Stimulated activated naive B cell treated with anti-CD40 and anti-IgM and Interleukin-4, amounts not matched to agents 10 μg/mL and 1 μg/mL and 100 μg/mL, for 72 hours (primary cell): ENCODE results near the gene NARS2.

Source experiments
- ATAC-seq, 2 donors: fragments of 150-1000 bp; cut with Tn5 transposase; replicated peaks; 2 replicates each; pipeline ENCODE4 v1.10.0; 2021; ENCODE audit warnings: moderate library complexity in 1 of 2
- DNase-seq: peaks from one replicate; pipeline ENCODE4 v3.0.0; 2021
- H3K27ac Mint-ChIP-seq: one replicate; pipeline ENCODE4 v1.8.0; 2022; ENCODE audit warnings: mild to moderate bottlenecking, mixed read lengths
- H3K27me3 Mint-ChIP-seq, 2 donors: one replicate each; pipeline ENCODE4 v1.8.0; 2022; ENCODE audit warnings: mixed read lengths in 2 of 2
- H3K36me3 Mint-ChIP-seq, 2 donors: one replicate each; pipeline ENCODE4 v1.8.0; 2022; ENCODE audit warnings: mixed read lengths in 2 of 2, mild to moderate bottlenecking in 1 of 2
- H3K4me1 Mint-ChIP-seq, 2 donors: one replicate each; pipeline ENCODE4 v1.8.0; 2022; ENCODE audit warnings: mixed read lengths in 2 of 2, mild to moderate bottlenecking in 1 of 2
- H3K4me3 Mint-ChIP-seq, 2 donors: one replicate each; pipeline ENCODE4 v1.8.0; 2022; ENCODE audit warnings: mild to moderate bottlenecking in 2 of 2, mixed read lengths in 2 of 2, moderate library complexity in 1 of 2
- H3K9me3 Mint-ChIP-seq, 2 donors: one replicate each; pipeline ENCODE4 v1.8.0; 2022; ENCODE audit warnings: mixed read lengths in 2 of 2, mild to moderate bottlenecking in 1 of 2

Gene NARS2

GRCh38 chr11:78424334-78425270 is 150.1 kb downstream of the NARS2 start:
- no peaks in the 10 kb centered on the region for H3K9me3 Mint-ChIP-seq
- ATAC-seq = peak; percentile 11 to 14
- peak; percentile 11 for DNase-seq
- peaks cover 0 to 9% of the 10 kb centered on the region in 2 donors for H3K36me3 Mint-ChIP-seq
- H3K27ac Mint-ChIP-seq = peak overlapping the region; percentile 70
- peak overlapping the region; percentile 51 to 60 for H3K4me3 Mint-ChIP-seq
- H3K4me1 Mint-ChIP-seq = peaks cover 59 to 82% of the 10 kb centered on the region in 2 donors
- no peaks in the 10 kb centered on the region for H3K27me3 Mint-ChIP-seq

GRCh38 chr11:78423241-78423640 is 151.4 kb downstream of the NARS2 start:
- Mint-ChIP-seq H3K4me1 (peaks cover 60 to 82% of the 10 kb centered on the region in 2 donors), H3K27ac (no peak overlapping the region), H3K27me3 (no peaks in the 10 kb centered on the region), H3K36me3 (peaks cover 0 to 9% of the 10 kb centered on the region in 2 donors), H3K4me3 (no peak overlapping the region), H3K9me3 (no peaks in the 10 kb centered on the region)
- ATAC-seq (no peak), DNase-seq (no peak)

- Mint-ChIP-seq H3K27me3 (no peaks in the 10 kb centered on the region), H3K4me3 (peak overlapping the region; percentile 80 to 82), H3K27ac (peak overlapping the region; percentile 95), H3K9me3 (no peaks in the 10 kb centered on the region), H3K36me3 (peaks cover 0 to 9% of the 10 kb centered on the region in 2 donors), H3K4me1 (peaks cover 52 to 72% of the 10 kb centered on the region in 2 donors)
- DNase-seq (peak; percentile 90), ATAC-seq (peak; percentile 70 to 73)
Observed at GRCh38 chr11:78420796-78421209, 153.9 kb downstream of the NARS2 start.

DNA sequence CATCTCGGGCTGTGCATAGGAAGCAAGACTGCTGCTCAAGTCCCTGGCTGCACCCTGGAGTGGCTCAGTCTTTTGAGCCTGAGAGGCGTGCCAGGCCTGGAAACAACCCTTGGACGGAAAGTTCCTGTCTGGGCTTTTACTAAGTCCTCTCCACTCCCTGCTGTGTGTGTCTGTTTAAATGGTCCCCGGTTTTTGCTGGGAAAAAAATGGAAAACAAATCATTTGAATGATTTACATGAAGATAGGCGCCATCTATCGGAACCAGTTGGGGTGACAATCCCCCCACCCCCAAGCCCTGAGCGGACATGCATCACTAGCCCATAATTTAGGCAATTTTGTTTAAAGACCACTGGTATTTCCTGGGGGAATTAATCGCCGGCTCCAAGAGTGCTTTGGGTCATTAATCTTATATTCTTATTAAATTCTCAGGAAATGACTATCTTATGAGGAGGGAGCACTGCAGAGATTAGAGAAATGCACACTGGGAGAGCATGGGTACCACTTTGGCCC is 154.4 kb downstream of the NARS2 start:
- ATAC-seq (peak; percentile 20 to 27), DNase-seq (peak; percentile 52)
- Mint-ChIP-seq H3K36me3 (peaks cover 0 to 9% of the 10 kb centered on the region in 2 donors), H3K27me3 (no peaks in the 10 kb centered on the region), H3K4me3 (peak overlapping the region; percentile 80 to 82), H3K27ac (peak overlapping the region; percentile 95), H3K4me1 (peaks cover 52 to 72% of the 10 kb centered on the region in 2 donors), H3K9me3 (no peaks in the 10 kb centered on the region)

GRCh38 chr11:78419327-78419726 is 155.3 kb downstream of the NARS2 start:
- H3K27me3 Mint-ChIP-seq = no peaks in the 10 kb centered on the region
- DNase-seq = no peak

GRCh38 chr11:78418584-78419211 is 156.0 kb downstream of the NARS2 start:
- DNase-seq (no peak), ATAC-seq (no peak)
- peak overlapping the region; percentile 79 to 84 for H3K4me3 Mint-ChIP-seq
- H3K4me1 Mint-ChIP-seq = peaks cover 45 to 68% of the 10 kb centered on the region in 2 donors
- no peaks in the 10 kb centered on the region for H3K9me3 Mint-ChIP-seq
- H3K27me3 Mint-ChIP-seq = no peaks in the 10 kb centered on the region
- peak overlapping the region; percentile 76 for H3K27ac Mint-ChIP-seq
- H3K36me3 Mint-ChIP-seq = peaks cover 0 to 3% of the 10 kb centered on the region in 2 donors

More at GRCh38 chr11:78419327-78419726, 155.3 kb downstream of the NARS2 start:
- Mint-ChIP-seq H3K4me3 (peak overlapping the region; percentile 4 to 27), H3K9me3 (no peaks in the 10 kb centered on the region), H3K27ac (no peak overlapping the region), H3K36me3 (peaks cover 0 to 6% of the 10 kb centered on the region in 2 donors), H3K4me1 (peaks cover 49 to 71% of the 10 kb centered on the region in 2 donors)
- ATAC-seq = no peak

GRCh38 chr11:78417888-78418583 is 156.6 kb downstream of the NARS2 start:
- peak; percentile 44 to 60 for ATAC-seq
- Mint-ChIP-seq H3K9me3 (no peaks in the 10 kb centered on the region), H3K36me3 (peaks cover 0 to under 1% of the 10 kb centered on the region in 2 donors), H3K27ac (peak overlapping the region; percentile 76), H3K27me3 (no peaks in the 10 kb centered on the region), H3K4me3 (peak overlapping the region; percentile 79 to 84), H3K4me1 (peaks cover 48 to 75% of the 10 kb centered on the region in 2 donors)
- peak; percentile 73 for DNase-seq

DNA sequence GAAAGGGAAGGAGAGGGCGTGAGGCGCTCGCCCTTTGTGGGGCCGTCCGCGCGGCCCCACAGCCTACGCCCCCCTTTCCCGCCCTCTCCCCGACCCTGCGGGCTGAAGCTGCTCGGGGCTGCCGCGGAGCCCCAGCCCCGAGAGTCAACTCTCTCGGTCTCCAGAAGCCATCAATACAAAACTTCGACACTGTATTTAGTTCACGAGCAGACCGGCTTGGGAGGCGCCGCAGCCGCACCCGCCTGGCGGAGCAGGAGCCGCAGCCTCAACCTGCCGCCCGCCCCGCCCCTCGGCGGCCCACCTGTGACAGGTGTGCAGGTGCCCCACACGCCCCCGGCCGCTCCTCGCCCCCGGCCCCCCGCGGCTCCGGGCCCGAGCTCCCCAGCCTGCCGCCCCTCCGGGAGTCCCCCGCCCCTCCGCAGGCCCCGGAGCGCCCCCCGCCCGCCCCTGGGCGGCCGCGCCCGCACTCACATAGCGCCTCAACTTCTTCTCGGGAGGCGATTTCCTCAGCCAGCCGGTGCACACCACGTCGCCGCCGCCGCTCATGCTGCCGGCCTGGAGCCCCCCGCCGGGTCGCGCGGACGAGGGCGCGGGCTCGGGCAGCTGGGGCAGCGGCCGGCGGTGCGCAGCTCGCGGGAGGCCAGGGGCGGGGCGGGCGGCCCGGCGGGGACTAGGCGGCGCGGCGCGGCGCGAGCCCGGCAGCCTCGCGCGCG is 157.3 kb downstream of the NARS2 start, which contains the start of gene GAB2:
GAB2 (minus strand) TSS at position 646 of the 713 bp plus-strand sequence; CDS start at position 546, 100 bp downstream.
- ATAC-seq (peak; percentile 1 to 4), DNase-seq (no peak)
- Mint-ChIP-seq H3K27ac (peak within 1 kb of the TSS; percentile 98), H3K4me3 (peak within 1 kb of the TSS; percentile 87 to 96), H3K36me3 (no peaks in the 10 kb centered on the region), H3K27me3 (no peaks in the 10 kb centered on the region), H3K4me1 (peaks cover 49 to 80% of the 10 kb centered on the region in 2 donors), H3K9me3 (no peaks in the 10 kb centered on the region)

DNA sequence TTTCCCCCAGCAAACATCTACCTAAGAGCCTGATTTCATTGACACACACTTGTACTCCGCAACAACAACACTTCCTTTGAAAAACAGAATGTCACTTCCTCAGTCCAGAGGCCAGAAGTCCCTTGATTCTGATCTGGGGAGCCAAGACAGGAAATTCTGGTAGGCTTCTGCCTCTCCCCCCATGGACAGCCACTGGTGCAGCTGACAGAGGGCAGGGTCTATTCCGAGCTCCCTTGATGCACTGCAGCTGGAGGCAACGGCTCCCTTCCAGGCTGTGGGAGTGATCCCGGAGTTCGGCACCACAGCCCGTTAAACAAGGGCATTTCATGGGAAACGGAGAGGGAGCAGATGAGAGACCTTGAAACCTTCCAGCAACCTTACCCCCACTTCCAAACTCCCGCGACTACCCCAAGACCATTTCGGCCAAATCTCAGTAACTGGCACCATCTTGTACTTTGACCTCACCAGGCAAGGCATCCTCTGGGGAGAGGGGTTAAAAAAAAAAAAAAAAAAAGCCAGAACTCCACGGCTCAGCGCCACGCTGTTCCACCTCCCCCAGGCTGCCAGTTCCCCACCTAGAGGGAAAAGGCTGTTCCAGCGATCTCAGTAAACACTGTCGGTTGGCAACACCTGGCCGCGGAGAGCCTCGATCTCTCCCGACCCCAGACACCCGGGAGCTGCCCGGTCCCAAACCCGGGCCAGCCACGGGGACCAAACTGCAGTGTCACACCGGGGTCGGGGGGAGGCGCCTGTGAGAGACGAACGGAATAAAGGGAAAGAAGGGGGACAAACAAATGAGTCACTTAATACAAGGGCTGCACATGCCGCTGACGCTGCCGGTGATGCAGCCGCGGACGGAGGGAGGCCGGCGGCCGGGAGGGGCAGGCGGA is 158.1 kb downstream of the NARS2 start:
- Mint-ChIP-seq H3K36me3 (peaks cover 0 to under 1% of the 10 kb centered on the region in 2 donors), H3K4me1 (peaks cover 45 to 76% of the 10 kb centered on the region in 2 donors), H3K9me3 (no peaks in the 10 kb centered on the region), H3K4me3 (peak overlapping the region; percentile 87 to 96), H3K27ac (peak overlapping the region; percentile 98), H3K27me3 (no peaks in the 10 kb centered on the region)
- peak; percentile 47 for ATAC-seq
- DNase-seq = peak; percentile 83

- peaks cover 2 to 4% of the 10 kb centered on the region in 2 donors for H3K36me3 Mint-ChIP-seq
- peaks cover 40 to 64% of the 10 kb centered on the region in 2 donors for H3K4me1 Mint-ChIP-seq
- DNase-seq (peak; percentile 18), ATAC-seq (peak; percentile 37 to 40)
- no peaks in the 10 kb centered on the region for H3K27me3 Mint-ChIP-seq
- peak overlapping the region; percentile 62 for H3K27ac Mint-ChIP-seq
- H3K9me3 Mint-ChIP-seq = peaks cover 0 to 4% of the 10 kb centered on the region in 2 donors
- H3K4me3 Mint-ChIP-seq = peak overlapping the region; percentile 52 to 62
Observed at GRCh38 chr11:78415338-78415737, 159.3 kb downstream of the NARS2 start.

DNA sequence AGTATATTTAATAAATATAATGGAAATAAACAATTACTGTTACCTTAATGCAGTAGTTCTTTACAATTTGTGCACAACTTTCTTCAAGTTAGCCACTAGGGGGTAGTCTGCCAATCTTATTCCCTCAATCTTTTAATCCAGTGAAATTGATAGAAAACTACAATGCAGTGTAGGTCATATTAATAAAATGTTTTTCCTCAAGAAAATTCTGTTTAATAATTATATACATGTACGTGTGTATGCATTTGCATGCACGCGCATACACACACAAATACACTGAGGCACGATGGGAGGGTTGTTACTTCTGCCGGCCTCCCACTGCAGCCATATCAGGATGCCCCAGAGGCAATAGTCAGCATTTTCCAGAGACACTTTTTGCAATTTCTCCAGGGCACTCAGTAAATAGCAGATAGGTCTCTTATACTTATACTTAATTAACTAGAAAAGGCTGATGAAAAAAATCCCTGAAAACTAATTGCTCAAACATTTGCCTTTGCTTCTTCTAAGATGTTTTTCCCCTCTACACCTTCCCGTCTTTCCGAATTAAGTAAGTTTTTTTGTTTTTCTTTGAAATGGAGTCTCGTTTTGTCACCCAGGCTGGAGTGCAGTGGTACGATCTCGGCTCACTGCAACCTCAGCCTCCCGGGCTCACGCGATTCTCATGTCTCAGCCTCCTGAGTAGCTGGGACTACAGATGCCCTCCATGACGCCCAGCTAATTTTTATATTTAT is 160.2 kb downstream of the NARS2 start:
- Mint-ChIP-seq H3K27ac (no peak overlapping the region), H3K36me3 (peaks cover 4 to 7% of the 10 kb centered on the region in 2 donors)

DNA sequence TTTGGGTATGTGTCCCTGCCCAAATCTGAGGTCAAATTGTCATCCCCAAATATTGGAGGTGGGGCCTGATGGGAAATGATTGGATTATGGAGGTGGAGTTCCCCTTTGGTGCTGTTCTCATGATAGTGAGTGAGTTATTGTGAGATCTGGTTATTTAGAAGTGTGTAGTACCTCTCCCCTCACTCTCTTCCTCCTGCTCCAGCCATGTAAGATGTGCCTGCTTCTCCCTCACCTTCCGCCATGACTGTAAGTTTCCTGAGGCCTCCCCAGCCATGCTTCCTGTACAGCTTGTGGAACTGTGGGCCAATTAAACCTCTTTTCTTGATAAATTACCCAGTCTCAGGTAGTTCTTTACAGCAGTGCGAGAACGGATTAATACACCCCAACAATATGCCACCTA is 166.0 kb downstream of the NARS2 start:
- Mint-ChIP-seq H3K4me3 (no peak overlapping the region), H3K27ac (peak overlapping the region; percentile 70), H3K4me1 (peaks cover 23 to 29% of the 10 kb centered on the region in 2 donors), H3K9me3 (peaks cover 5 to 20% of the 10 kb centered on the region in 2 donors), H3K27me3 (no peaks in the 10 kb centered on the region), H3K36me3 (peaks cover 13 to 23% of the 10 kb centered on the region in 2 donors)
- DNase-seq (no peak), ATAC-seq (no peak)

More for the DNA sequence above, 160.2 kb downstream of the NARS2 start:
- Mint-ChIP-seq H3K4me3 (no peak overlapping the region), H3K9me3 (peaks cover 2 to 4% of the 10 kb centered on the region in 2 donors), H3K27me3 (no peaks in the 10 kb centered on the region), H3K4me1 (peaks cover 38 to 56% of the 10 kb centered on the region in 2 donors)
- ATAC-seq = no peak
- DNase-seq = no peak
